Keratinocyte (primary cell): ENCODE measurements around the gene EHMT1. TPM values are rescaled to one million over a fixed set of nuclear protein-coding genes. Genes with fewer than 3 reads are reported as not detected.

Experiments used
- DNase-seq: peaks from one replicate; pipeline ENCODE4 v3.0.0-alpha.2; 2011; ENCODE audit warnings: low read depth, missing footprints, low spot score
- FAIRE-seq: peaks from 2 replicates; lab custom pipeline; 2011; peaks lifted over from hg19 to GRCh38; lab: Jason Lieb, UNC
- H2AFZ ChIP-seq: 2 replicates; pipeline ENCODE4 v1.6.0; 2012; ENCODE audit warnings: low read length, control low read depth, inconsistent platforms; ENCODE audit not compliant: control insufficient read depth
- H3K27ac ChIP-seq: 2 replicates; pipeline ENCODE4 v1.5.1; 2011; ENCODE audit warnings: low read length; ENCODE audit not compliant: control insufficient read depth, insufficient read depth
- H3K27me3 ChIP-seq: 3 replicates; pipeline ENCODE4 v1.6.0; 2011; ENCODE audit warnings: low read length; ENCODE audit not compliant: control insufficient read depth, insufficient read depth; ENCODE audit errors: extremely low read depth
- H3K36me3 ChIP-seq, 2 experiments: 2 replicates in 1 of 2; 3 replicates in 1 of 2; pipeline ENCODE4 v1.5.1; 2011; ENCODE audit warnings: low read length in 2 of 2, mild to moderate bottlenecking in 1 of 2; ENCODE audit not compliant: control insufficient read depth in 2 of 2, insufficient read depth in 2 of 2; ENCODE audit errors: extremely low read depth in 1 of 2
- H3K4me1 ChIP-seq: 3 replicates; pipeline ENCODE4 v1.5.1; 2011; ENCODE audit warnings: low read length; ENCODE audit not compliant: control insufficient read depth, insufficient read depth; ENCODE audit errors: extremely low read depth
- H3K4me2 ChIP-seq: 3 replicates; pipeline ENCODE4 v1.6.0; 2011; ENCODE audit warnings: low read depth, low read length; ENCODE audit not compliant: control insufficient read depth, insufficient read depth; ENCODE audit errors: extremely low read depth
- H3K4me3 ChIP-seq, 3 experiments: fragments of 200-600 bp in 1 of 3; sonication (generic) in 1 of 3; 2 replicates in 2 of 3; 3 replicates in 1 of 3; pipeline ENCODE4 v1.5.1; 2011 to 2016; ENCODE audit warnings: low read length in 3 of 3, mild to moderate bottlenecking in 3 of 3, control low read depth in 2 of 3, inconsistent platforms in 1 of 3, low read depth in 1 of 3, mixed read lengths in 1 of 3, mixed run types in 1 of 3, moderate library complexity in 1 of 3; ENCODE audit not compliant: control insufficient read depth in 2 of 3, insufficient read depth in 2 of 3; ENCODE audit errors: extremely low read depth in 1 of 3
- H3K79me2 ChIP-seq: 2 replicates; pipeline ENCODE4 v1.6.0; 2012; ENCODE audit warnings: low read length; ENCODE audit not compliant: control insufficient read depth, insufficient read depth
- H3K9ac ChIP-seq: 3 replicates; pipeline ENCODE4 v1.6.0; 2011; ENCODE audit warnings: low read length; ENCODE audit not compliant: control insufficient read depth, insufficient read depth; ENCODE audit errors: extremely low read depth
- H3K9me1 ChIP-seq: 3 replicates; pipeline ENCODE4 v1.6.0; 2011; ENCODE audit warnings: low read length; ENCODE audit not compliant: control insufficient read depth, insufficient read depth; ENCODE audit errors: extremely low read depth
- H3K9me3 ChIP-seq: 2 replicates; pipeline ENCODE4 v1.5.1; 2012; ENCODE audit warnings: low read depth, low read length; ENCODE audit not compliant: control insufficient read depth
- H4K20me1 ChIP-seq: 3 replicates; pipeline ENCODE4 v1.6.0; 2011; ENCODE audit warnings: low read length; ENCODE audit not compliant: control insufficient read depth, insufficient read depth; ENCODE audit errors: extremely low read depth
- CTCF ChIP-seq, 3 experiments: IDR thresholded peaks in 1 of 3; conservative IDR thresholded peaks in 1 of 3; optimal IDR thresholded peaks in 1 of 3; 2 replicates in 2 of 3; 3 replicates in 1 of 3; pipeline versions ENCODE3 to v1.5.1; 2011; ENCODE audit warnings: low read length in 3 of 3, mild to moderate bottlenecking in 3 of 3, moderate library complexity in 2 of 3, control low read depth in 1 of 3, inconsistent platforms in 1 of 3; ENCODE audit not compliant: insufficient read depth in 2 of 3; ENCODE audit errors: extremely low read depth in 1 of 3
- EZH2 ChIP-seq: IDR thresholded peaks from one replicate; pipeline ENCODE4 v1.6.1; 2012; ENCODE audit warnings: inconsistent platforms, mild to moderate bottlenecking, low read length, moderate library complexity
- dilution Hi-C: fragments of 300-500 bp; cut with MboI; formaldehyde crosslinking; loops from one replicate; pipeline ENCODE4 v1.7.0; 2020; ENCODE audit warnings: low sequenced_read_pairs; ENCODE audit not compliant: extremely low pct_ligation_motif_present
- polyA plus RNA-seq, 5 experiments: library from polyadenylated mRNA; depleted of rRNA in 3 of 5; stranded (reverse) in 3 of 5; stranded (forward) in 1 of 5; unstranded in 1 of 5; fragments of >200 nt; gene quantifications; 1 replicate in 1 of 5; 2 replicates in 3 of 5; 3 replicates in 1 of 5; pipeline versions ENCODE4 v1.2.1 to v1.2.3, GENCODE V29; 2011 to 2012; ENCODE audit warnings: missing spikeins in 2 of 5, low read depth in 1 of 5, low replicate concordance in 1 of 5

Gene EHMT1
- polyA plus RNA-seq, 1 donor (not counting 4 experiments of a cell fraction or from before 2014, with no cell fraction given): 25.9 TPM

- H2AFZ ChIP-seq: no peak overlapping the region
- H3K79me2 ChIP-seq: peaks cover 5% of the 10 kb centered on the region
- H3K9me3 ChIP-seq: no peaks in the 10 kb centered on the region
- DNase-seq (no peak), FAIRE-seq (no peak)
- H3K4me2 ChIP-seq: no peak overlapping the region
- dilution Hi-C loops: no loop called here
- H3K9ac ChIP-seq: no peak overlapping the region
- H3K36me3 ChIP-seq: peaks cover 20 to 28% of the 10 kb centered on the region in 2 experiments
- H3K27me3 ChIP-seq: no peaks in the 10 kb centered on the region
- H3K4me3 ChIP-seq: no peak overlapping the region
- peaks cover 13% of the 10 kb centered on the region for H3K4me1 ChIP-seq
- H3K9me1 ChIP-seq: no peaks in the 10 kb centered on the region
- no peaks in the 10 kb centered on the region for H4K20me1 ChIP-seq
- TF ChIP-seq CTCF (optimal IDR thresholded peaks at IDR 0.05 in 1 of 3, IDR thresholded peaks at IDR 0.05 in 1 of 3, conservative IDR thresholded peaks at IDR 0.05 in 1 of 3; ENCODE audit: extremely low read depth in 1 of 3, insufficient read depth in 2 of 3, low read length in 3 of 3) (no peak), EZH2 (no peak)
- no peak overlapping the region for H3K27ac ChIP-seq
These were observed 136.6 kb downstream of the EHMT1 start for GRCh38 chr9:137755261-137755927.

GRCh38 chr9:137756045-137756744 is 137.4 kb downstream of the EHMT1 start:
- Histone ChIP-seq H3K27ac (no peak overlapping the region), H3K9me3 (no peaks in the 10 kb centered on the region), H3K4me2 (no peak overlapping the region), H3K79me2 (peaks cover 5% of the 10 kb centered on the region), H3K4me1 (peaks cover 13% of the 10 kb centered on the region), H4K20me1 (no peaks in the 10 kb centered on the region), H3K36me3 (peaks cover 20 to 28% of the 10 kb centered on the region in 2 experiments), H3K9ac (no peak overlapping the region), H2AFZ (no peak overlapping the region), H3K27me3 (no peaks in the 10 kb centered on the region), H3K9me1 (no peaks in the 10 kb centered on the region), H3K4me3 (no peak overlapping the region)
- FAIRE-seq (no peak), DNase-seq (no peak)
- dilution Hi-C loops: no loop called here
- TF ChIP-seq CTCF (optimal IDR thresholded peaks at IDR 0.05 in 1 of 3, IDR thresholded peaks at IDR 0.05 in 1 of 3, conservative IDR thresholded peaks at IDR 0.05 in 1 of 3; ENCODE audit: extremely low read depth in 1 of 3, insufficient read depth in 2 of 3, low read length in 3 of 3): no peak
- TF ChIP-seq EZH2: no peak
